GM23338 (cell line): ENCODE data around the gene PSMD3.

Experiments
- CTCF ChIP-seq, 2 experiments: fragments of 200-600 bp in 1 of 2; sonication (generic) in 1 of 2; conservative IDR thresholded peaks; 2 replicates each; pipeline versions ENCODE4 v1.5.1 to v1.6.1; 2016 to 2017; ENCODE audit warnings: antibody characterized with exemption in 2 of 2, low read depth in 2 of 2, mild to moderate bottlenecking in 2 of 2, moderate library complexity in 1 of 2
- EZH2 ChIP-seq: fragments of 200-600 bp; sonication (generic); IDR thresholded peaks from one replicate; pipeline ENCODE4 v1.8.0; 2017; ENCODE audit warnings: antibody characterized with exemption, mild to moderate bottlenecking, low read depth; ENCODE audit not compliant: unreplicated experiment
- EZH2phosphoT487 ChIP-seq: fragments of 200-600 bp; sonication (generic); IDR thresholded peaks from one replicate; pipeline ENCODE4 v1.8.1; 2018; ENCODE audit warnings: antibody characterized with exemption; ENCODE audit not compliant: unreplicated experiment
- POLR2AphosphoS5 ChIP-seq: IDR thresholded peaks from 2 replicates; pipeline ENCODE4 v1.6.1; 2016; ENCODE audit warnings: antibody characterized with exemption, low read depth
- STAT1 ChIP-seq: IDR thresholded peaks from one replicate; pipeline ENCODE4 v1.6.1; 2016; ENCODE audit warnings: antibody characterized with exemption; ENCODE audit not compliant: unreplicated experiment
- ZNF114 ChIP-seq: fragments of 250-450 bp; sonication (Bioruptor Pico); IDR thresholded peaks from 2 replicates; pipeline ENCODE4 v1.5.0; 2020; ENCODE audit warnings: mild to moderate bottlenecking, moderate library complexity
- ZNF331 ChIP-seq: fragments of 250-450 bp; sonication (Bioruptor Pico); IDR thresholded peaks from 2 replicates; pipeline ENCODE4 v1.5.0; 2020; ENCODE audit warnings: low read depth, mild to moderate bottlenecking, moderate library complexity
- TF ChIP-seq, protein P1 (sequence below): IDR thresholded peaks from one replicate; pipeline ENCODE4 v1.6.1; 2018; ENCODE audit warnings: antibody characterized with exemption; ENCODE audit not compliant: unreplicated experiment
- TF ChIP-seq, protein P2 (sequence below): IDR thresholded peaks from 2 replicates; pipeline ENCODE4 v1.6.1; 2016; ENCODE audit warnings: antibody characterized with exemption

DNA sequence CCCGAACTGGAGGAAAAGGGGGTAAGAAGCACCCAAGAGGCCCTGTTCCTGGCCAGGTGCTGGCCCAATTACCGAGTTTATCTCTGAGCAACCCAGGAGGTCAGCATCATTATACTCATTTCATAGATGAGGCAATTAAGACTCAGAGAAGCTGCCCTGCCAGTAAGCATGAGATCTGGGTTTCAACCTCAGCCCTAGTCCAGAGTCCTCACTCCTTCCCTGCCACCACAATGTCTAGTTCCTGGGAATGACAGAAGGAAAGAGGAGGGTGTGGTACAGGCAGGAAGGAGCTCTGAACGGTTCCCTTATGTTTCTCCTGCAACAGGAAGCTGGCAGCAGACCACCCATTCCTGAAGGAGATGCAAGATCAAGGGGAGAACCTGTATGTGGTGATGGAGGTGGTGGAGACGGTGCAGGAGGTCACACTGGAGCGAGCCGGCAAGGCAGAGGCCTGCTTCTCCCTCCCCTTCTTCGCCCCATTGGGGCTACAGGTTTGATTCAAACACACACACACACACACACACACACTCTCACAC, 10.4 kb upstream of the PSMD3 start:
- TF ChIP-seq POLR2AphosphoS5: no peak
- TF ChIP-seq CTCF (conservative IDR thresholded peaks at IDR 0.05; ENCODE audit: low read depth in 2 of 2): no peak
- TF ChIP-seq ZNF114 (CRISPR knock-in tag): no peak
- TF ChIP-seq EZH2: no peak
- no peak for TF ChIP-seq EZH2phosphoT487
- TF ChIP-seq, protein P1, sequence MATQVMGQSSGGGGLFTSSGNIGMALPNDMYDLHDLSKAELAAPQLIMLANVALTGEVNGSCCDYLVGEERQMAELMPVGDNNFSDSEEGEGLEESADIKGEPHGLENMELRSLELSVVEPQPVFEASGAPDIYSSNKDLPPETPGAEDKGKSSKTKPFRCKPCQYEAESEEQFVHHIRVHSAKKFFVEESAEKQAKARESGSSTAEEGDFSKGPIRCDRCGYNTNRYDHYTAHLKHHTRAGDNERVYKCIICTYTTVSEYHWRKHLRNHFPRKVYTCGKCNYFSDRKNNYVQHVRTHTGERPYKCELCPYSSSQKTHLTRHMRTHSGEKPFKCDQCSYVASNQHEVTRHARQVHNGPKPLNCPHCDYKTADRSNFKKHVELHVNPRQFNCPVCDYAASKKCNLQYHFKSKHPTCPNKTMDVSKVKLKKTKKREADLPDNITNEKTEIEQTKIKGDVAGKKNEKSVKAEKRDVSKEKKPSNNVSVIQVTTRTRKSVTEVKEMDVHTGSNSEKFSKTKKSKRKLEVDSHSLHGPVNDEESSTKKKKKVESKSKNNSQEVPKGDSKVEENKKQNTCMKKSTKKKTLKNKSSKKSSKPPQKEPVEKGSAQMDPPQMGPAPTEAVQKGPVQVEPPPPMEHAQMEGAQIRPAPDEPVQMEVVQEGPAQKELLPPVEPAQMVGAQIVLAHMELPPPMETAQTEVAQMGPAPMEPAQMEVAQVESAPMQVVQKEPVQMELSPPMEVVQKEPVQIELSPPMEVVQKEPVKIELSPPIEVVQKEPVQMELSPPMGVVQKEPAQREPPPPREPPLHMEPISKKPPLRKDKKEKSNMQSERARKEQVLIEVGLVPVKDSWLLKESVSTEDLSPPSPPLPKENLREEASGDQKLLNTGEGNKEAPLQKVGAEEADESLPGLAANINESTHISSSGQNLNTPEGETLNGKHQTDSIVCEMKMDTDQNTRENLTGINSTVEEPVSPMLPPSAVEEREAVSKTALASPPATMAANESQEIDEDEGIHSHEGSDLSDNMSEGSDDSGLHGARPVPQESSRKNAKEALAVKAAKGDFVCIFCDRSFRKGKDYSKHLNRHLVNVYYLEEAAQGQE: no peak
- no peak for TF ChIP-seq STAT1
- TF ChIP-seq ZNF331: no peak
- TF ChIP-seq, protein P2, sequence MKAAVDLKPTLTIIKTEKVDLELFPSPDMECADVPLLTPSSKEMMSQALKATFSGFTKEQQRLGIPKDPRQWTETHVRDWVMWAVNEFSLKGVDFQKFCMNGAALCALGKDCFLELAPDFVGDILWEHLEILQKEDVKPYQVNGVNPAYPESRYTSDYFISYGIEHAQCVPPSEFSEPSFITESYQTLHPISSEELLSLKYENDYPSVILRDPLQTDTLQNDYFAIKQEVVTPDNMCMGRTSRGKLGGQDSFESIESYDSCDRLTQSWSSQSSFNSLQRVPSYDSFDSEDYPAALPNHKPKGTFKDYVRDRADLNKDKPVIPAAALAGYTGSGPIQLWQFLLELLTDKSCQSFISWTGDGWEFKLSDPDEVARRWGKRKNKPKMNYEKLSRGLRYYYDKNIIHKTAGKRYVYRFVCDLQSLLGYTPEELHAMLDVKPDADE: no peak
